ENCODE results near the gene ARMC12. TPM values are rescaled to one million over a fixed set of nuclear protein-coding genes. Genes with fewer than 3 reads are reported as not detected.

Gene ARMC12
- polyA plus RNA-seq, 1 donor (not counting 4 experiments of a cell fraction or from before 2014, with no cell fraction given), result 0.54 TPM

- Histone ChIP-seq H3K27ac (ENCODE audit: control insufficient read depth, insufficient read depth, low read length) (no peak overlapping the region), H3K4me2 (ENCODE audit: control insufficient read depth, extremely low read depth, insufficient read depth, low read depth, low read length) (no peak overlapping the region), H3K4me3 (ENCODE audit: control insufficient read depth in 2 of 3, extremely low read depth in 1 of 3, insufficient read depth in 2 of 3, low read depth in 1 of 3, low read length in 3 of 3) (no peak overlapping the region), H3K9ac (ENCODE audit: control insufficient read depth, extremely low read depth, insufficient read depth, low read length) (no peak overlapping the region), H3K9me1 (ENCODE audit: control insufficient read depth, extremely low read depth, insufficient read depth, low read length) (no peaks in the 10 kb centered on the region), H4K20me1 (ENCODE audit: control insufficient read depth, extremely low read depth, insufficient read depth, low read length) (no peaks in the 10 kb centered on the region), H2AFZ (ENCODE audit: control insufficient read depth, low read length) (no peak overlapping the region), H3K4me1 (ENCODE audit: control insufficient read depth, extremely low read depth, insufficient read depth, low read length) (peaks cover 4% of the 10 kb centered on the region), H3K79me2 (ENCODE audit: control insufficient read depth, insufficient read depth, low read length) (no peaks in the 10 kb centered on the region), H3K9me3 (ENCODE audit: control insufficient read depth, low read depth, low read length) (no peaks in the 10 kb centered on the region), H3K36me3 (ENCODE audit: control insufficient read depth in 2 of 2, extremely low read depth in 1 of 2, insufficient read depth in 2 of 2, low read length in 2 of 2) (no peaks in the 10 kb centered on the region), H3K27me3 (ENCODE audit: control insufficient read depth, extremely low read depth, insufficient read depth, low read length) (no peaks in the 10 kb centered on the region)
- dilution Hi-C loops (cut with MboI; ENCODE audit: extremely low pct_ligation_motif_present, low sequenced_read_pairs), result loop anchor here (25.0 kb wide), 1 partner anchor 178 kb away; no protein-coding TSS in a partner anchor
- FAIRE-seq (no peak), DNase-seq (ENCODE audit: low read depth, low spot score) (no peak)
- TF ChIP-seq EZH2 (IDR thresholded peaks at IDR 0.05; ENCODE audit: low read length) (no peak), CTCF (optimal IDR thresholded peaks at IDR 0.05 in 1 of 3, IDR thresholded peaks at IDR 0.05 in 1 of 3, conservative IDR thresholded peaks at IDR 0.05 in 1 of 3; ENCODE audit: extremely low read depth in 1 of 3, insufficient read depth in 2 of 3, low read length in 3 of 3) (no peak)
Measured at GRCh38 chr6:35739645-35740524, 3.1 kb downstream of the ARMC12 start.

- Histone ChIP-seq H2AFZ (ENCODE audit: control insufficient read depth, low read length) (no peak overlapping the region), H3K9me1 (ENCODE audit: control insufficient read depth, extremely low read depth, insufficient read depth, low read length) (no peaks in the 10 kb centered on the region), H3K27me3 (ENCODE audit: control insufficient read depth, extremely low read depth, insufficient read depth, low read length) (no peaks in the 10 kb centered on the region), H3K9ac (ENCODE audit: control insufficient read depth, extremely low read depth, insufficient read depth, low read length) (no peak overlapping the region), H3K4me1 (ENCODE audit: control insufficient read depth, extremely low read depth, insufficient read depth, low read length) (no peaks in the 10 kb centered on the region), H3K4me3 (ENCODE audit: control insufficient read depth in 2 of 3, extremely low read depth in 1 of 3, insufficient read depth in 2 of 3, low read depth in 1 of 3, low read length in 3 of 3) (no peak overlapping the region), H4K20me1 (ENCODE audit: control insufficient read depth, extremely low read depth, insufficient read depth, low read length) (no peaks in the 10 kb centered on the region), H3K4me2 (ENCODE audit: control insufficient read depth, extremely low read depth, insufficient read depth, low read depth, low read length) (no peak overlapping the region), H3K27ac (ENCODE audit: control insufficient read depth, insufficient read depth, low read length) (no peak overlapping the region), H3K36me3 (ENCODE audit: control insufficient read depth in 2 of 2, extremely low read depth in 1 of 2, insufficient read depth in 2 of 2, low read length in 2 of 2) (no peaks in the 10 kb centered on the region), H3K9me3 (ENCODE audit: control insufficient read depth, low read depth, low read length) (no peaks in the 10 kb centered on the region), H3K79me2 (ENCODE audit: control insufficient read depth, insufficient read depth, low read length) (no peaks in the 10 kb centered on the region)
- DNase-seq (ENCODE audit: low read depth, low spot score) (no peak), FAIRE-seq (no peak)
- TF ChIP-seq EZH2 (IDR thresholded peaks at IDR 0.05; ENCODE audit: low read length) (no peak), CTCF (optimal IDR thresholded peaks at IDR 0.05 in 1 of 3, IDR thresholded peaks at IDR 0.05 in 1 of 3, conservative IDR thresholded peaks at IDR 0.05 in 1 of 3; ENCODE audit: extremely low read depth in 1 of 3, insufficient read depth in 2 of 3, low read length in 3 of 3) (no peak)
- dilution Hi-C loops (cut with MboI; ENCODE audit: extremely low pct_ligation_motif_present, low sequenced_read_pairs), result loop anchor here (25.0 kb wide), 1 partner anchor 181 kb away; no protein-coding TSS in a partner anchor
Measured at GRCh38 chr6:35742842-35743241, 6.0 kb downstream of the ARMC12 start.
